Left lung (tissue), 14 donors: Measurements from ENCODE around the gene ALK. TPM values are rescaled to one million over a fixed set of nuclear protein-coding genes. Genes with fewer than 3 reads are reported as not detected.

ENCODE experiments used
- ATAC-seq: fragments of 200-7000 bp; cut with Tn5 transposase; one replicate; pipeline ENCODE4 v1.9.1; 2020; ENCODE audit warnings: moderate library complexity
- DNase-seq, 4 donors: peaks; one replicate each; pipeline ENCODE4 v3.0.0-alpha.2; 2013 to 2020
- H3K27ac ChIP-seq, 2 donors: fragments of 200-600 bp; sonication (generic) in 1 of 2; one replicate each; pipeline versions ENCODE4 v1.5.0 to v1.8.0; 2020 to 2021
- H3K27me3 ChIP-seq, 2 donors: fragments of 200-600 bp; sonication (generic) in 1 of 2; one replicate each; pipeline versions ENCODE4 v1.5.0 to v1.8.0; 2020 to 2021
- H3K36me3 ChIP-seq, 2 donors: fragments of 200-600 bp; sonication (generic) in 1 of 2; one replicate each; pipeline versions ENCODE4 v1.5.0 to v1.8.0; 2020 to 2021
- H3K4me1 ChIP-seq, 2 donors: fragments of 200-600 bp; one replicate each; pipeline ENCODE4 v1.8.0; 2021
- H3K4me3 ChIP-seq, 2 donors: fragments of 200-600 bp; sonication (generic) in 1 of 2; one replicate each; pipeline versions ENCODE4 v1.5.0 to v1.8.0; 2020 to 2021; ENCODE audit warnings: mild to moderate bottlenecking in 1 of 2
- H3K9me3 ChIP-seq, 2 donors: fragments of 200-600 bp; sonication (generic) in 1 of 2; one replicate each; pipeline versions ENCODE4 v1.5.0 to v1.8.0; 2020 to 2021
- CTCF ChIP-seq, 2 donors: fragments of 200-600 bp; sonication (generic) in 1 of 2; IDR thresholded peaks; one replicate each; pipeline versions ENCODE4 v1.5.0 to v1.8.0; 2021; ENCODE audit warnings: antibody characterized with exemption in 2 of 2
- intact Hi-C, 2 donors: fragments of 100-400 bp; cut with DNase I; formaldehyde crosslinking; loops; one replicate each; pipeline versions ENCODE4 v1.11.2 to v1.14.2; 2022
- long read RNA-seq, 12 donors: library from polyadenylated mRNA in 2 of 12; unstranded in 2 of 12; transcript quantifications; one replicate each; pipeline ENCODE4 v2.0.0 and lab custom pipeline, GENCODE V29; 2019 to 2026
- polyA plus RNA-seq, 6 donors: library from polyadenylated mRNA; unstranded; fragments of 120-200 nt; gene quantifications; one replicate each; pipeline ENCODE4 v1.2.1, GENCODE V29; 2013; ENCODE audit not compliant: insufficient read length in 6 of 6
- total RNA-seq, 2 donors: library from RNA; stranded (reverse); fragmentation: NEBNext Ultra II Directional; extraction: Animal tissue kit (Norgen Biotek cat#: 25700); gene quantifications; one replicate each; pipeline ENCODE4 v1.2.1, GENCODE V29; 2021
- donor health status: DM: no; HTN: yes; CAD: no.
- donor health status: DM: no; HTN: no; CAD: no.

ALK gene
- total RNA-seq (under 1 TPM; 0.65 to 0.70 TPM), polyA plus RNA-seq (under 1 TPM in 4 of 6 donors, not detected in 2; 0.06 to 0.15 (median 0.07) TPM)
- long read RNA-seq, donor 1: 0 reads
- long read RNA-seq, donor 2: 0 reads
- long read RNA-seq, donor 3: 0 reads
- long read RNA-seq, donor 4: 0 reads
- long read RNA-seq, donor 5: 0 reads
- long read RNA-seq, donor 6: 0 reads
- long read RNA-seq, donor 7: 0 reads
- long read RNA-seq, donor 8: 0 reads
- long read RNA-seq, donor 9: 0 reads
- long read RNA-seq, donor 10: 0 reads
- long read RNA-seq, donor 11: 0 reads
- long read RNA-seq, donor 12: 0 reads

GRCh38 chr2:29921560-29921915, at the start of gene ALK:
Gene ALK, minus strand, starts transcription at chr2:29921586. Its CDS starts 927 bp downstream, at chr2:29920659.
- Histone ChIP-seq H3K9me3 (no peaks in the 10 kb centered on the region), H3K27ac (no peak within 1 kb of the TSS), H3K4me3 (peak within 1 kb of the TSS; percentile 2 to 21), H3K36me3 (no peaks in the 10 kb centered on the region), H3K4me1 (peaks cover 18% of the 10 kb centered on the region in 2 donors), H3K27me3 (peaks cover 46 to 85% of the 10 kb centered on the region in 2 donors)
- TF ChIP-seq CTCF (IDR thresholded peaks at IDR 0.05): no peak
- ATAC-seq (peak; percentile 98), DNase-seq (peak; percentile 27 to 91 (median 84))
- intact Hi-C loops: no loop called here

GRCh38 chr2:29966266-29966665, 44.9 kb upstream of the ALK start:
- Histone ChIP-seq H3K27me3 (peaks cover 0 to 36% of the 10 kb centered on the region in 2 donors), H3K27ac (no peak overlapping the region), H3K4me3 (no peak overlapping the region), H3K36me3 (no peaks in the 10 kb centered on the region), H3K4me1 (no peaks in the 10 kb centered on the region), H3K9me3 (no peaks in the 10 kb centered on the region)
- DNase-seq (no peak), ATAC-seq (no peak)
- no peak for TF ChIP-seq CTCF (IDR thresholded peaks at IDR 0.05)
- intact Hi-C loops: no loop called here

- no peaks in the 10 kb centered on the region for H3K36me3 ChIP-seq
- intact Hi-C loops: no loop called here
- DNase-seq: no peak
- no peak overlapping the region for H3K27ac ChIP-seq
- no peak for ATAC-seq
- no peaks in the 10 kb centered on the region for H3K9me3 ChIP-seq
- TF ChIP-seq CTCF (IDR thresholded peaks at IDR 0.05): no peak
- H3K4me3 ChIP-seq: no peak overlapping the region
- H3K27me3 ChIP-seq: peaks cover 0 to 31% of the 10 kb centered on the region in 2 donors
- no peaks in the 10 kb centered on the region for H3K4me1 ChIP-seq
Observed at GRCh38 chr2:29963972-29964570, 42.7 kb upstream of the ALK start.

- peaks cover 0 to 23% of the 10 kb centered on the region in 2 donors for H3K27me3 ChIP-seq
- no peak for TF ChIP-seq CTCF (IDR thresholded peaks at IDR 0.05)
- H3K4me3 ChIP-seq: no peak overlapping the region
- no peaks in the 10 kb centered on the region for H3K36me3 ChIP-seq
- no peak overlapping the region for H3K27ac ChIP-seq
- intact Hi-C loops: no loop called here
- DNase-seq (no peak), ATAC-seq (no peak)
- no peaks in the 10 kb centered on the region for H3K9me3 ChIP-seq
- H3K4me1 ChIP-seq: no peaks in the 10 kb centered on the region
Observed at GRCh38 chr2:29962922-29963321, 41.5 kb upstream of the ALK start.

GRCh38 chr2:29954316-29954715, 32.9 kb upstream of the ALK start:
- DNase-seq (no peak), ATAC-seq (no peak)
- Histone ChIP-seq H3K4me3 (no peak overlapping the region), H3K36me3 (no peaks in the 10 kb centered on the region), H3K9me3 (no peaks in the 10 kb centered on the region), H3K27ac (no peak overlapping the region), H3K27me3 (no peaks in the 10 kb centered on the region), H3K4me1 (no peaks in the 10 kb centered on the region)
- no peak for TF ChIP-seq CTCF (IDR thresholded peaks at IDR 0.05)
- intact Hi-C loops: no loop called here
